ENCODE results near the gene RALGPS2. TPM values are rescaled to one million over a fixed set of nuclear protein-coding genes. Genes with fewer than 3 reads are reported as not detected.

RALGPS2 gene
- polyA plus RNA-seq, 1 experiment: 27.7 TPM

- H3K27me3 ChIP-seq (ENCODE audit: control insufficient read depth, insufficient read depth, low read length): peaks cover 5% of the 10 kb centered on the region
- H3K4me3 ChIP-seq (ENCODE audit: low read depth, low read length): no peak overlapping the region
- POLR2A ChIA-PET: no interaction called here
- no peak for TF ChIP-seq CTCF (IDR thresholded peaks at IDR 0.05; ENCODE audit: insufficient read depth, low read depth, low read length)
- CTCF ChIA-PET: no interaction called here
- no peaks in the 10 kb centered on the region for H3K36me3 ChIP-seq (ENCODE audit: control insufficient read depth, insufficient read depth, low read length)
- DNase-seq (ENCODE audit: low read depth): no peak
These were observed 236.8 kb downstream of the RALGPS2 start for GRCh38 chr1:178961868-178962267.

GRCh38 chr1:178962853-178963711 is 238.0 kb downstream of the RALGPS2 start:
- ChIA-PET CTCF (interaction anchor here (1.4 kb wide), 1 partner anchor 10 kb away, joined by 3 read pairs; no protein-coding TSS in a partner anchor), POLR2A (no interaction called here)
- no peak for DNase-seq (ENCODE audit: low read depth)
- TF ChIP-seq CTCF (IDR thresholded peaks at IDR 0.05; ENCODE audit: insufficient read depth, low read depth, low read length): no peak
- no peaks in the 10 kb centered on the region for H3K36me3 ChIP-seq (ENCODE audit: control insufficient read depth, insufficient read depth, low read length)
- H3K4me3 ChIP-seq (ENCODE audit: low read depth, low read length): no peak overlapping the region
- 0 out of 2 replicates have a peak, but pooled peaks cover 2% of the 10 kb centered on the region for H3K27me3 ChIP-seq (ENCODE audit: control insufficient read depth, insufficient read depth, low read length)

GRCh38 chr1:178964469-178965330 is 239.7 kb downstream of the RALGPS2 start:
- CTCF ChIA-PET: no interaction called here
- POLR2A ChIA-PET: no interaction called here
- no peak for DNase-seq (ENCODE audit: low read depth)
- no peak for TF ChIP-seq CTCF (IDR thresholded peaks at IDR 0.05; ENCODE audit: insufficient read depth, low read depth, low read length)
- Histone ChIP-seq H3K27me3 (ENCODE audit: control insufficient read depth, insufficient read depth, low read length) (peaks cover 4% of the 10 kb centered on the region; the same call in 1 of the 2 replicates), H3K4me3 (ENCODE audit: low read depth, low read length) (no peak overlapping the region), H3K36me3 (ENCODE audit: control insufficient read depth, insufficient read depth, low read length) (no peaks in the 10 kb centered on the region)

GRCh38 chr1:178966312-178966711 is 241.3 kb downstream of the RALGPS2 start:
- no peak for TF ChIP-seq CTCF (IDR thresholded peaks at IDR 0.05; ENCODE audit: insufficient read depth, low read depth, low read length)
- CTCF ChIA-PET: interaction anchor here (0.7 kb wide), 1 partner anchor 14 kb away, joined by 3 read pairs; no protein-coding TSS in a partner anchor
- POLR2A ChIA-PET: no interaction called here
- no peak for DNase-seq (ENCODE audit: low read depth)
- peaks cover 4% of the 10 kb centered on the region; the same call in 1 of the 2 replicates for H3K27me3 ChIP-seq (ENCODE audit: control insufficient read depth, insufficient read depth, low read length)
- H3K36me3 ChIP-seq (ENCODE audit: control insufficient read depth, insufficient read depth, low read length): no peaks in the 10 kb centered on the region
- no peak overlapping the region for H3K4me3 ChIP-seq (ENCODE audit: low read depth, low read length)
